Activated CD4-positive, CD25-positive, alpha-beta regulatory T cell treated with anti-CD3 and anti-CD28 coated beads, Interleukin-2, amount 50 U/mL, for 72 hours (primary cell): ENCODE measurements around the gene DLG1.
A peak's percentile ranks its signal among the peaks of the same experiment; 100 is the strongest.

Source experiments
- DNase-seq: peaks from one replicate; pipeline ENCODE4 v3.0.0; 2021

The DLG1 gene

DNA sequence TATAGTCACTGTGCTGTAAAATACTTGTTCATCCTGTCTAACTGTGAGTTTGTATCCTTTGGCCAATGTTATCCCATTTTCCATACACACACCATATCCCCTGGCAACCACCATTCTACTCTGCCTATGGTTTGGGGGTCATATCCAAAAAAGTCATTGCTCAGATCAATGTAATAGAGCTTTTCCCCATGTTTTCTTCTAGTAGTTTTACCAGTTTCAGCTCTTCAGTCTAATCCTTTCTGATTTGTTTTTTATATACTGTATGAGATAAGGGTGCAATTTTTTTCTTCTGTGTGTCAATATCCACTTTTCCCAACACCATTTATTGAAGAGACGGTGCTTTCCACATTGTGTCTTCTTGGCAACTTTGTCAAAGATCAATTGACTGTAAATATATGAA lies 14.0 kb upstream of the DLG1 start:
- DNase-seq, result no peak

DNA sequence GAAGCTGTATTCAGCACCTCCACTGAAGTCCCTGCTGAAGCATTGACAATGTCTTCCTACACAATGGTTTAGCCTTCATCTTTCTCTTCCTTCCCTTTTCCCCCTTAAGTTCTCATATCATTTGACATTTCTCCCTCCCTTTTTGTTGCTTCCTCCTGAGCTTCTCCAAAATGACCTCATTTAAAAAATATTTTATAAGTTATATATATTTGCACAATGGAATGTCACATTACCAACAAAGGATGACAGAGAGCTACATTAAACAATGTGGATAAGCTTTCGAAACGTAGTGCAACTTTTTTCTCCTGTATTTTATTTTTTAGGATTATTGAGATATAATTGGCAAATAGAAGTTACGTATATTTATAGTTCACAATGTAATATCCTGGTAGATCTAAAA lies 13.2 kb upstream of the DLG1 start:
- DNase-seq, result no peak

DNA sequence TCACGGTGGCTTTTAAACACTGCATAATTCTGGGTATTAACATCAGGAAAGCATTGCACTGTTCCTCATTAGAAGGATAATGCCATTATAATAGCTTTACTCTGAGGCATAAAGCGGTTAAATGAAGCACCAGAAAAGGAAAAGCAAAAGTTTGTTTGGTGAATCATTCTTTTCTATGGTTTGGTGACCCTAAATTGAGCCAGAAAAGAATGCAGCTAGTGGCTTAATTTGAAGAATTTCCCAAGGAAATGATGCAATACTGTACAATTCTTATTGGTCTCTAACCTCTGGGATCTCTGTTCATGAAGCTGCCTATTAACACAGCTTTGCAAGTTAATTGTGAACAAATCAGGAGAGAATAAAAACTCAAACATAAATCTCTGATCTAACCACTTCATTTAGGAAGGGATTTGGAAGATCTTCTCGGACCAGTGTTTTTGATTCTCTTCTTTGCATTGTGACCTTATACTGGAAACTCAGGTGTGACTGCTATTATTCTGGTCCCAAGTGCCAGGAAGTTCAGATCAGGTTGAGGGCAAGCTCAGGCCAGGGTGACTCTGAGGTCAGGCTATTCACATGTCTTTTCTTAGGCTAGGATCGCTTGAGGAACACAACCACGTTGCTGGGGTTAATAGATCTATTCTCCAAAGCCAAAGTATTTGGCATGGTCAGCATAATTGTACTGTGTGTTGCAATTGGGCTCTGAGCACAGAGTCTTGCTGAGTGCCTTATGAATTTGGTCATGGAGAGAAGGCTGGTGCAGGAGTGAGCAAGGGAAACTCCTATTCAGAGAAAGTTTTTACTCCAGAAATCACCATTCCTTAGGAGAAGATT lies 11.3 kb upstream of the DLG1 start:
- DNase-seq, result no peak

DNA sequence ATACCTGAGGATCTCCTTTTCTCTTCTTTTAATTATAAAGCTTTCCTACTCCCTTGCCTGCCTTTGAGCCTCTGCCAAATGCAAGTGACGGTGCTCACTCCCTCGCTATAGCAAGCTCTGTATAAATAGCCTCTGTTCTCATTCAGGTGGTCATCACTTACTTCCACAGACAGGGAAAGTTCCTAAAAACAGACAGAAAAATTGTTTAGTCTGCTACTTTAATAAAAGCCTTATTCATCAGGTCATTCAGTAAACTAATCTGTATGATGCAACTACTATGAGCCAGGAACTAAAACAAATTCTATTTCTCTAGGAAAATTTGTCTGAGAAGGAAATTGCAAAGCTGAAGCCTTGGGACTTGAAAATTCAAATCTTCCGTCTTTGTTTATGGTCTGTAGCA lies 10.2 kb upstream of the DLG1 start:
- DNase-seq, result no peak

DNA sequence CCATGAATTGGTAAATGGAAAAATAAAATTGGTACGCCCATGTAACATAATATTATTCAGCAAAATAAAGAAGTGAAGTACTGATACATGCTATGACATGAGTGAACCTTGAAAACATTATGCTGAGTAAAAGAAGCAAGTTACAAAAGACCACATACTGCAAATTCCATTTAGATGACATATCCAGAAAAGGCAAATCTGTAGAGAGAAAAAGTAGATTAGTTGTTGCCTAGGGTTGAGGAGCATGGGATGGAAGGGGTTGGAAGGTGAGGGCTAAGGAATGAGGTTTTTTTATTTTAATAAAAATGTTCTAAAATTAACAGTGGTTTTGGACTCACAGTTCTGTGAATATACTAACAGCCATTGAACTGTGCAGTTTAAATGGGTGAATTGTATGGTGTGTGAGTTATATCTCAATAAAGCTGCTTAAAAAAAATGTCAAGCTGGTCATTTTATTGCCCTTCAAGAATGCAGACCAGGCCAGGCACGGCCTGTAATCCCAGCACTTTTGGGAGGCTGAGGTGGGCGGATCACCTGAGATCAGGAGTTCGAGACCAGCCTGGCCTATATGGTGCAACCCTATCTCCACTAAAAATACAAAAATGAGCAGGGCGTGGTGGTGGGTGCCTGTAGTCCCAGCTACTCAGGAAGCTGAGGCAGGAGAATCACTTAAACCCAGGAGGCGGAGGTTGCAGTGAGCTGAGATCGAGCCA lies 8.1 kb upstream of the DLG1 start:
- DNase-seq, result no peak

DNA sequence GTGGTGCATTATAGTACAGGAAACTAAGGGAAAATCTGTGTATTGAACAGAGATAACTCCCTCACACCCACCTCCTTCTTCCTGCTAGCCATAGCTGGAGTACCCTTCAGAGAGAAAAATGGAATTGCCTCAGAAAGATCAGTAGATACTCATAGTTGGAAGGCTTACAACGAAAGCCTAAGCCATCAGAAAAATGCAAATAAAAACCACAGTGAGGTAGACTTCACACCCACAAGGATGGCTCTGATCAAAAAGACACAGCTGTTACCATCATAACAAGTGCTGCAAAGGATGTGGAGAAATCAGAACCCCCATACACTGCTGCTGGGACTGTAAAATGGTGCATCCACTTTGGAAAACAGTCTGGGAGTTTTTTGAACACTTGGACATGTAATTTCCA lies 7.4 kb upstream of the DLG1 start:
- DNase-seq, result no peak

DNA sequence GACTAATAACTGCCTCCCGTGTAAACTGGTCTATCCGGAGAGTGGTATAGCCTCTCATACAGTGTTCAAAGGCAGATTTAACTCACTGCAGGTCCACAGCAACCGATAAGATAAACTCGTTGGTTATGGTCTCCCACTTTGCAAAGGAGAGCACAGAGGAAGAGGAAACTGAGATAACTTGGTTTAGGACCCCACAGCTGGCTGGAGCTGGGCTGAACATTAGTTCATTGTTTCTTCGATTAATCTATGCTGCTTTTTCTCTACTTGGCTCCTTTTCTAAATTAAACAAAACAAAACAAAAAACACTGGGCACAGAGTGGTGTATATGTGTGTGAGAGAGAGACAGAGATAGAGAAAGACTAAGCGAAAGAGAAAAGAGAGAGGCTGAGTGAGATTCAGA lies 5.0 kb upstream of the DLG1 start:
- DNase-seq, result no peak

DNA sequence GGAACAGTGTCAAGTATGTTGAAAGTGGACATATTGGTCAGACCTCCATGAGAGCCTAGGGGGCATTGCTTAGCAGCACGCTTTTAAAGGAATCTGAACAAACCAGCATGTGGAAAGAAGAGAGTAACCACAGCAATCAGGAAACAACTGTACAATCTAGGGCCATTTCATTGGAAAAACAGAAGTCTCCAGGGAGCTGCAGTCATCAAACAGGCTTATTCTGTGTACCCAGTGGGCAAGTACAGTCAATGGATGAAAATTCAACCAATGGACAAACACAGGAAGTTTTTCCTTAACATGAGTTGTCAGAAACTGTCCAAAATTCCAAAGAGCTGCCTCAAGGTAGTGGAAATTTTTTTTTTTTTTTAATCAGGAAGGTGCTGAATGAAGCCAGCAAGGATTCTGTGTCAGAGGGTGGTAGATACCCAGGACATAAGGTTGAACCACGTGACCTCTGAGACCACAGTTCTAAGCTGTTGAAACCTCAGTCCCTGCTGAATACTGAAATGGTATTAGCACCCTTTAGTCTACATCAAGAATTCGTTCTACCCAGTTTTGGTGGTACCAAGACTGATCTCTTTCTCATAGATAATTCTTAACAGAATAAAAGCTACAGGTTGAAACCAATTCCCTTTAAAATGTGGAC lies 4.4 kb upstream of the DLG1 start:
- DNase-seq, result no peak

DNA sequence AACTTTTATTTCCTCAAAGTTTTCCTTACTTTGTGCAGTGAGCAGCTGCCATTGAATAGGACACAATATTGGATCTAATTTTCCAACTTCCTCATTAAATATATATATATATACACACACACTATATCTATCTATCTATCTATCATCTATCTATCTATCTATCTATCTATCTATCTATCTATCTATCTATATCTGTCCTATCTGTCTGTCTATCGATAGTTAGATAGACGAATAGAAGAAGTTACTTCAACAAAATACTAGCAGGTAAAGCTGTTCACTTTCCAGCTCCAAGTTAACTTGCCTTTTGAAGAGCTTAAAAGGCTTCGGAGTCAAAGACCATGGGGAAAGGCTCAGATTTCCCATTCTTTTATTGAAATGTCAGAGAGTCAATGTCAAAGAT lies 3.6 kb upstream of the DLG1 start:
- DNase-seq, result no peak

DNA sequence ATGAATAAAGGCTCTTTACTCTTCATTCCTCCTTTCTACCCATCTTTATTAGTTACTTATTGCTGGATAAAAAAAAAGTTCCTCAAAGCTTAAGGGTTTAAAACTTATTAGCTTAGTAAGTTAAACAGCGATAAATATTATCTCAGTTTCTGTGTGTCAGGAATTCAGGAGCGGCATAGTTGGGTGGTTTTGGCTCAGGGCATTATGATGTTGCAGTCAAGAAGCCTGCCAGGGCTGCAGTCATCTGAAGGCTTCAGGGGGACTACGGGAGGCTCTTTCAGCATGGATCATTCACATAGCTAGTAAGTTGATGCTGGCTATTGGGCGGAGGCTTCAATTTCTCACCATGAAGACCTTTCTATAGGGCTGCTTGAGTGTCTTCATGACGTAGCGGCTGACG lies 1.9 kb upstream of the DLG1 start:
- no peak for DNase-seq

DNA sequence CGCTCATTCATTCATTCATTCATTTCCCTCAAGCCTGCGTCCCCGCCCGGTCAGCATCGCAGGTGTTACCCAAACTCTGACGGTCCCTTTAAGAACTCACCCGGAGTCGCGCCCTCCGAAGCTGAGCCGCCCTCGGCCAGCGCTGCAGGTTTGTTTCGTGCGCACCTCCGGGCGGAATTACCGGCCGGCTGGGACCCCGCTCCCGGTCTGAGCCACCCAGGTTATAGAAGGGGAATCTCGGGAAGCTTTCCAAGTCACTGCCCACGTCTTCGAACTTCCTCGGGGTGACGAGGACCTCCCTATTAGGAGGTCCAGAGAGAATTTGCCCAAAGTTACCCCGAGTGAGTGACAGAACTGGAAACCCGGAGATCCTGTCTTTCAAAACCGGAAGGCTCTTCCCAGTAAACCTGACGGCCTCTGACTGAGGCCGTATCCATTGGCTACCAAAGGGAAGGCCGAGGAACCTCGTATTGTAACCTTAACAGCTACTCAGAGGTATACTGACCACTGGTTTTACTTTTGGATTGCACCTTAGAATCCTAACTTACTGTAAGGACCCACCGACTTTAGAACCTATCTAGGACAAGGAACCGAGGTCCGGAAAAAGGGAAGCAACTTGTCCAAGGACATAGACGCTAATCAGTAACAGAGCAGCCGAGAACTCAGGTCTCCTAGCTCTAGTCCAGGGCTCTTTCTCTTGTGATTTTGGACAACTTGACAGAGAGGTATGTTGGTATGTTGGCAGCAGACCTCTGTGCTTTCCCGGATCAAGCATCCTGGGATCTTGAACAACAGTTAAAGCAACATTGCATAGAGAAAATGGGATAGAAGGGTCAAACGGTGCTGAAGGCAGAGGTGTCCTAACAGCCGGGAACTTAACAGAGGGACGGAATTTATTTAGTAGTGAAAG lies 788 bp upstream of the DLG1 start:
- DNase-seq, result peak; percentile 43

DNA sequence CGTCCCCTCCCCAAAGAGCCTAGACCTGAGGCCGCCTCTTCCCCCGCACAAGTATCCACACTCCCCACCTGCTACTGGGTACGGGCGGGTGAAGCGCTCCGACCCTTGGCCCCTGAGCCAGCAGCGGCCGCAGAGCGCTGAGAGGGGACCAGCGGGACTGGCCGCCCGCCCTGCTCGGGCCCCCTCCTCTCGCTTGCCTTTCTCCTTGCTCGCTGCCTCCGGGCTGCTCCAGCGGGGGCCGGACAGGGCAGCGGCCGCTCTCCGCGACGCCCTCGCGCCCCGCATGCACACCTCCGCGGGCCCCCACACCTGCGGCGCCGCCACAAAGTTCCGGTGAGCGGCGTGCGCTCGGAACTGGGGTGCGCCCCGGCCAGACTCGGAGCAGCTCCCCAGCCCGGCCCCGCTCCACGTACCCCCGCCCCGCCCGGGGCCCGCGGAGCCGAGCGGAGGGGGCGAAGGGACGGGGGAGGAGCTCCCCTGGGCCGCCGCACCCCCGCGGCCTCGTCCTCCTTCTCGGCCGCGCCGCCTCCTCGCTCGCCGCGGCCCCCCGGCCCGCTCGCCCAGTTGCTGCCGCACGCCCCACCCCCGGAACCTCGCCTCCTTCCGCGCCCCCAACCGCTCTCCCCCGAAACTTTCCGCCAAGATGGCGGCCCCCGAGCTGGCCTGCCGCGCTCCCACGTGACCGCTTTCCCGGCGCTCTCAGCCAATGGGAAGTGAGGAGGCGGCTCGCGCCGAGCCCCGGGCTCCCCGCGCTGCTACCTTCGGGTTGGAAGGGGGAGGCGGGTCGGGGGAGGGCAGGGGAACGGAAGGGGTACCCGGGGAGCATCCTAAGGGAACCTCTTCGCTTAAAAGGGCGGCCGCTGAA lies 704 bp downstream of the DLG1 start:
- DNase-seq, result peak; percentile 88

DNA sequence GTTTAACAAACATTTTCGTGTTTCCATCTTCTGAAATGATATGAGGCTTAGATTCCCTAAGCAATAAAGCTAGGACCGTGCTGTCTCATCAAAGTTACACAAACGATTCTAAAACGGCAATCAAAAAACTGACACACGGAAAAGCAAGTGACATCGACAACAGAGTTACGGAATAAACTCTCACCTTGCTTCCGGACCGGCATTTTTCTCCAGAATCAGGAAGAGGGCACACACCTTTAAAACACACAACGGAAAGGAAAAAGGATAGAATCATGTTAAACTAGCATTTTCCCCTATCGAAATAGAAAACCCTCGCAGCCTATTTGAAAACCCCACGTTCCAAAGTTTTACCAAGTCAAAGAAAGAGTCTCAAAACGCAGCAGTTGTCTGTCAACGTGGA lies 1.4 kb downstream of the DLG1 start:
- no peak for DNase-seq

DNA sequence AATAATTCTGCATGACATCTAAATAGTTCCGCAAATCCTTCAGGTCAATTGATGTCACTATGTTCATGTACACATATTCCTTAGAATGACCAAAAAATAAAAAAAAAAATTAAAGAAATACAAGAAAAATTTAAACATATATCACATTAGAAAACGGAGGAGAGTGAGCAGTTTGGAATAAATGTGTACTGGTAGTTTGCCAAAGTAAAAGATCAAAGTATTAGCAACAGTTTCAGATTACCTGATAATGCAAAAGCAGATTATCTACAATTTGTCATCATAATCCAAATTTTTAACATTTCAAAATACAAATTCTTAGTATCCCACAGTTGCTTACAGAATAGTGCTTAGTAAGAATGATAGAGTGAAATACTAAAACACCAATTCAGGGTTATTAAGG lies 1.9 kb downstream of the DLG1 start:
- DNase-seq, result no peak

DNA sequence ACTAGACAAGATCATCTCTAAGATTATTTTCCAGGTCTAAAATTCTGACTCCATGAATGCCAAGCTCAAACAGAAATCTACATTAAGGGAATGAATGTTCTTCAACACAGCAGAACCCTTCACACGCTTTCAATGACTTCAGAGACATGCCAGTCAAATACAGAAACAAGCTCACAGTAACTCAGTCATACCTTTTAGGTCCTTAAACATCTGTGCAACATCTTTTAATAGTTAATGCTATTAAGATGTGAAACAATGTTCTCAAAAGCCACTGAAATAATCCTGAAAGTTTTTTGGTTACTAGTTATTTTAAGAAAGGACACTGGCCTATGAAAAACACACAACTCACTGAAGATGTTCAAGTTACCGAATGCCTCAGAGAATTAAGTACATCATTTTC lies 2.5 kb downstream of the DLG1 start:
- no peak for DNase-seq

DNA sequence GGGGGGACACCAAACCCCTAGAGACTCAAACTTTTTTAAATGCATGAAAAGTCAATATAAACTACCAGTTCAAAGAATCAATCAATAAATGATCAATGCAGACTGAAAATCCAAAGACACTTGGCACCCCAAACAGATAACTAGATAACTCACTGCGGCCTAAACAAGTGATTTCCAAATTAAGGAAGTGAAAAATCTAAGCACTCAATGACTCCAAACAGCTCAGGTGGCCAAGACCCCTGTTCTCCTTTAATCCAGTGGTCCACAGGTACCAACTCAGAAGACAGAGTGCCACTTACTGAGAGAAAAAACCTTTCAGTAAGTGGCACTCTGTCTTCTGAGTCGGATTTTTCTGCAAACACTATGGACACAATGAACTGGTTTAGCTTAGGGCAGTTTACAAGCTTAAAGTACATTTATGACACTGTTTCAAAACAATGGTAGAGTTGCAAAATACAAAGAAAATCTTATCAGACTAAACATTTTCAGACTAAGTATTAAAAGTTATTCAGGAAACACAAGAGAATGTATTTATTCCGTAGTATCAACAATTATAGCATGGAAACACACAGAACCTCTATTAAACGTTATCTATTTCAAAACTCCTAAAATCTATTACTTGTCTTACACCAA lies 4.7 kb downstream of the DLG1 start:
- DNase-seq, result no peak

DNA sequence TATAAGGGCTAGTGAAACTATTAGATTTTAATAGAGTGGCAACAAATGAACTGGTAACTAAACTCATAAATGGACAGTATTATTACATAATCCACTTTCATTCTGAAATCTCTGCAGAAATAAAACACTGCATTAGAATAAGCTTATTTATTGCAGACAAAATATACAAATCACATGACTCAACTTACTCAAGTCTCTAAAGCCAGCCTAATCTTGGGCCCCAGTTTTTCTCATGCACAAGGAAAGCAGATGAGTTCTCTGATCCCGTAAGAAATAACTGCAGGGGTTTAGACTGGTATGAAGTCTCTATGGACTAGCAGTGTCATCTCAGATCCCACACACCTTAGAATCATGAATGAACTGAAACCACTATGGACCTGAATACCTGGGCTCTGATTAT lies 5.8 kb downstream of the DLG1 start:
- no peak for DNase-seq

DNA sequence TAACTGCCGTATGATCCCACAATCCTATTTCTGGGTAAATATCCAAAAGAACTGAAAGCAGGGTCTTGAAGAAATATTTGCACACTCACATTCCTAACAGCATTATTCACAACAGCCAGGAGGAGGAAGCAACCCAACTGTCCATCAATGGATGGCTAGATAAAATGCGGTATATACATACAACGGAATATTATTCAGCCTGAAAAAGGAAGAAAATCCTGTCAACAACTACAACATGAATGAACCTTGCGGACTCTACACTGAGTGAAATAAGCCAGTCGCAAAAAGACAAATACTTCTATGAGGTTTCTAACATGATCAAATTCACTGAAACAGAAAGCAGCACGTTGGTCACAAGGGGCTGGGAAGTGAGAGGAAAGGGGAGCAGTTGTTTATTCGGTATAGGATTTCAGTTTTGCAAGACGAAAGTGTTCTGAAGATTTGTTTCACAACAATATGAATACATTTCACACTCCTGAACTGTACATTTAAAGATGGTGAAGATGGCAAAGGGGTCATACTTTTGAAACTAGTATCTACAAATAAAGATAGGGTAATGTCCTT lies 6.2 kb downstream of the DLG1 start:
- DNase-seq, result no peak

DNA sequence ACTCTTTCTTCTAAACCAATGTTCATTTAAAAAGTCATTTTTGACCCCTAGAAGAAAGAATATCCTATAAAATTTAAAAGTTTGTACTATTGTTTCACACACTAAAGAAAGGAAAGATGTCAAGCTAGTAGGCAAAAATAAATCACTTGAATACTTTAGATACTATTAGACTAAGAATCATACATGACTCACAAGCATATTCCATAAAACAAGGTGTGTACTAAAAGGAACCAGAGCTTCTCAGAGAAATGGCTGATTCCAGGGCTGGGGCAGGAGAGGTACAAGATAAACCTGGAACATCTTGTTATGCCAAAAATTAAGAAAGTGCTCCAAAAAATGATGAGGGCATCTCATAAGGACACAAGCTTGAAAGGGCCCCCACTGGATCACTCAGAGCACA lies 8.7 kb downstream of the DLG1 start:
- DNase-seq, result no peak

DNA sequence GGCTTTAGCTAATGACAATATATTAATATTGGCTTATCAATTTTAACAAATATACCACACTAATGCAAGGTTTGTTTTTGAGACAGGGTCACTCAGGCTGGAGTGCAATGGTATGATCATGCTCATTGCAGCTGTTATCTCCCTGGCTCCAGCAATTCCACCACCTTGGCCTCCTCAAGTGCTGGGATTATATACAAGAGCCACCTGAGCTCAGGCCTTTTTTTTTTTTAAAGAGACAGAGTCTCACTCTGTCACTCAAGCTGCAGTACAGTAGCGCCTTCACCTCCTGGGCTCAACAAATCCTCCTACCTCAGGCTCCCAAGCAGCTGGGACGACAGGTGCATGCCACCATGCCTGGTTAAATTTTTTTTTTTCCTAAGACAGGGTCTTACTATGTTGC lies 11.7 kb downstream of the DLG1 start:
- no peak for DNase-seq

DNA sequence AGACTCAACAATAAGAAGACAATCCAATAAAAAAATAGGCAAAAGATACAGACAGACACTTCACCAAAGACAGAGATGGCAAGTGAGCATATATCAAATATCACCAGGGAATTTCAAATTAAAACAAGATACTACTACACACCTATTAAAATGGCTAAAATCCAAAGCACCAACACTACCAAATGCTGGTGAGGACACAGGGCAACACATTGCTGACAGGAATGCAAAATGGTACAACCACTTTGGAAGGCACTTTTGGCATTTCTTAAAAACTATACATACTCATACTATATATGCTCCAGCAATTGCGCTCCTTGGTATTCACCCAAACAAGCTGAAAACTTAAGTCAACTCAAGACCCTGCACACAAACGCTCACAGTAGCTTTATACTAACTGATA lies 12.9 kb downstream of the DLG1 start:
- DNase-seq, result no peak
